CD8-positive, alpha-beta memory T cell (primary cell): Measurements from ENCODE around the gene GDI1. TPM values are rescaled to one million over a fixed set of nuclear protein-coding genes. Genes with fewer than 3 reads are reported as not detected.
A peak's percentile ranks its signal among the peaks of the same experiment; 100 is the strongest.

ENCODE experiments used
- CTCF ChIA-PET: fragments of 350-600 bp; sonication (Branson Sonifier 250); formaldehyde crosslinking; loops from one replicate; lab custom pipeline; 2021; ENCODE audit warnings: antibody characterized with exemption; lab: Charles Lee
- POLR2A ChIA-PET: fragments of 350-600 bp; sonication (Branson Sonifier 250); formaldehyde crosslinking; loops from one replicate; lab custom pipeline; 2021; ENCODE audit warnings: antibody characterized with exemption; lab: Charles Lee
- DNase-seq, 5 donors: peaks; one replicate each; pipeline versions ENCODE4 v3.0.0 to v3.0.0-alpha.2; 2020 to 2022; ENCODE audit warnings: mixed read lengths in 1 of 5
- H3K27ac ChIP-seq: one replicate; pipeline ENCODE4 v1.7.0; 2013; ENCODE audit warnings: low read depth, mild to moderate bottlenecking, low read length, moderate library complexity
- H3K27me3 ChIP-seq: 2 replicates; pipeline ENCODE4 v1.7.0; 2013; ENCODE audit warnings: low read length, mild to moderate bottlenecking; ENCODE audit not compliant: insufficient read depth, poor library complexity, severe bottlenecking
- H3K36me3 ChIP-seq: 2 replicates; pipeline ENCODE4 v1.7.0; 2013; ENCODE audit warnings: mild to moderate bottlenecking, low read length, moderate library complexity; ENCODE audit not compliant: insufficient read depth
- H3K4me1 ChIP-seq: 2 replicates; pipeline ENCODE4 v1.7.0; 2013; ENCODE audit warnings: mild to moderate bottlenecking, low read length, moderate library complexity; ENCODE audit not compliant: insufficient read depth
- H3K4me3 ChIP-seq: 2 replicates; pipeline ENCODE4 v1.7.0; 2013; ENCODE audit warnings: mild to moderate bottlenecking, low read length
- H3K9me3 ChIP-seq: 2 replicates; pipeline ENCODE4 v1.7.0; 2013; ENCODE audit warnings: mild to moderate bottlenecking, low read length
- H3K27ac Mint-ChIP-seq, 8 donors: one replicate each; pipeline ENCODE4 v1.8.0; 2020 to 2021; ENCODE audit warnings: mixed read lengths in 8 of 8, mild to moderate bottlenecking in 6 of 8, inconsistent platforms in 3 of 8, moderate library complexity in 3 of 8
- H3K27me3 Mint-ChIP-seq, 2 donors: one replicate each; pipeline ENCODE4 v1.8.0; 2020 to 2021; ENCODE audit warnings: mixed read lengths in 2 of 2, mild to moderate bottlenecking in 1 of 2, moderate library complexity in 1 of 2
- H3K36me3 Mint-ChIP-seq, 3 donors: one replicate each; pipeline ENCODE4 v1.8.0; 2020 to 2021; ENCODE audit warnings: mixed read lengths in 3 of 3, inconsistent platforms in 1 of 3, mild to moderate bottlenecking in 1 of 3
- H3K4me1 Mint-ChIP-seq, 3 donors: one replicate each; pipeline ENCODE4 v1.8.0; 2020 to 2021; ENCODE audit warnings: mixed read lengths in 3 of 3, inconsistent platforms in 1 of 3, mild to moderate bottlenecking in 1 of 3
- H3K4me3 Mint-ChIP-seq, 7 donors: one replicate each; pipeline ENCODE4 v1.8.0; 2020 to 2021; ENCODE audit warnings: mixed read lengths in 7 of 7, mild to moderate bottlenecking in 6 of 7, moderate library complexity in 4 of 7, inconsistent platforms in 2 of 7
- H3K9me3 Mint-ChIP-seq, 5 donors: one replicate each; pipeline ENCODE4 v1.8.0; 2020 to 2022; ENCODE audit warnings: mixed read lengths in 5 of 5, mild to moderate bottlenecking in 3 of 5, moderate library complexity in 2 of 5, inconsistent platforms in 1 of 5
- polyA plus RNA-seq: library from polyadenylated mRNA; unstranded; fragments of 300-500 nt; fragmentation: Illumina TruSeq; gene quantifications from one replicate; pipeline ENCODE4 v1.2.3, GENCODE V29; 2021
- total RNA-seq, 2 experiments: library from RNA; stranded (reverse); gene quantifications; one replicate each; pipeline ENCODE4 v1.2.3, GENCODE V29; 2021

GDI1 gene
- total and polyA plus RNA-seq, 3 experiments from 2014 or later: 49.1 to 113 (median 107) TPM

- peak overlapping the region; percentile 13 to 89 (median 66) for H3K4me3 Mint-ChIP-seq
- peaks cover 12 to 43% (median 26%) of the 10 kb centered on the region in 3 donors for H3K4me1 Mint-ChIP-seq
- H3K9me3 ChIP-seq: no peaks in the 10 kb centered on the region
- H3K4me3 ChIP-seq: peak overlapping the region; percentile 34
- H3K27me3 Mint-ChIP-seq: peaks cover 0 to 12% of the 10 kb centered on the region in 2 donors
- H3K27ac Mint-ChIP-seq: peak overlapping the region in 7 of 8 donors; percentile 23 to 89 (median 68)
- ChIA-PET POLR2A (interaction anchor here (0.6 to 2.2 kb wide), 3 partner anchors 12 to 87 kb away, joined by 3 to 15 read pairs (median 3); partner anchors contain the start of gene RPL10), CTCF (interaction anchor here (0.8 to 1.3 kb wide), 2 partner anchors 28 to 49 kb away, joined by 3 read pairs; partner anchors contain the start of gene PLXNA3)
- no peaks in the 10 kb centered on the region for H3K36me3 ChIP-seq
- H3K27me3 ChIP-seq: no peaks in the 10 kb centered on the region
- H3K4me1 ChIP-seq: peaks cover 19% of the 10 kb centered on the region
- H3K27ac ChIP-seq: peak overlapping the region; percentile 70
- H3K9me3 Mint-ChIP-seq: no peaks in the 10 kb centered on the region
- no peak for DNase-seq
- H3K36me3 Mint-ChIP-seq: peaks cover 0 to 26% (median 4%) of the 10 kb centered on the region in 3 donors
These were observed 48.4 kb downstream of the GDI1 start for GRCh38 chrX:154485150-154486051.

- H3K36me3 ChIP-seq: no peaks in the 10 kb centered on the region
- peak overlapping the region; percentile 70 for H3K27ac ChIP-seq
- H3K27me3 ChIP-seq: no peaks in the 10 kb centered on the region
- ChIA-PET CTCF (interaction anchor here (0.8 kb wide), 1 partner anchor 49 kb away, joined by 3 read pairs; no protein-coding TSS in a partner anchor), POLR2A (interaction anchor here (0.6 to 2.2 kb wide), 4 partner anchors 11 to 492 kb away, joined by 3 to 15 read pairs (median 6); partner anchors contain the start of gene RPL10)
- peak overlapping the region in 3 of 7 donors; percentile 18 to 26 (median 23) for H3K4me3 Mint-ChIP-seq
- peaks cover 19% of the 10 kb centered on the region for H3K4me1 ChIP-seq
- peak overlapping the region; percentile 34 for H3K4me3 ChIP-seq
- peak overlapping the region in 1 of 8 donors; percentile 23 for H3K27ac Mint-ChIP-seq
- peaks cover 0 to 29% (median 4%) of the 10 kb centered on the region in 3 donors for H3K36me3 Mint-ChIP-seq
- H3K4me1 Mint-ChIP-seq: peaks cover 12 to 45% (median 26%) of the 10 kb centered on the region in 3 donors
- DNase-seq: peak; percentile 22 to 61 (median 36)
- H3K27me3 Mint-ChIP-seq: peaks cover 0 to 12% of the 10 kb centered on the region in 2 donors
- H3K9me3 Mint-ChIP-seq: no peaks in the 10 kb centered on the region
- no peaks in the 10 kb centered on the region for H3K9me3 ChIP-seq
These were observed 49.1 kb downstream of the GDI1 start for GRCh38 chrX:154486052-154486395.

- CTCF ChIA-PET: no interaction called here
- peak within 1 kb of the TSS; percentile 34 for H3K4me3 ChIP-seq
These were observed 49.6 kb downstream of the GDI1 start, which contains the start of gene UBL4A for GRCh38 chrX:154486396-154487207. Gene UBL4A (minus strand): TSS chrX:154486615. CDS start chrX:154486584, 31 bp downstream.

GRCh38 chrX:154487518-154488290, 50.8 kb downstream of the GDI1 start:
- Mint-ChIP-seq H3K4me3 (peak overlapping the region; percentile 66 to 84 (median 80)), H3K27ac (peak overlapping the region in 6 of 8 donors; percentile 80 to 96 (median 89)), H3K4me1 (peaks cover 12 to 46% (median 19%) of the 10 kb centered on the region in 3 donors), H3K27me3 (peaks cover 0 to 5% of the 10 kb centered on the region in 2 donors), H3K36me3 (peaks cover 0 to 29% (median 4%) of the 10 kb centered on the region in 3 donors), H3K9me3 (no peaks in the 10 kb centered on the region)
- ChIA-PET POLR2A (interaction anchor here (1.0 to 2.2 kb wide), 5 partner anchors 29 to 89 kb away, joined by 3 to 15 read pairs (median 3); partner anchors contain the start of gene RPL10), CTCF (no interaction called here)
- Histone ChIP-seq H3K36me3 (no peaks in the 10 kb centered on the region), H3K4me3 (no peak overlapping the region), H3K9me3 (no peaks in the 10 kb centered on the region), H3K27ac (no peak overlapping the region), H3K4me1 (peaks cover 19% of the 10 kb centered on the region), H3K27me3 (no peaks in the 10 kb centered on the region)
- DNase-seq: no peak

More at GRCh38 chrX:154486396-154487207, 49.6 kb downstream of the GDI1 start, which contains the start of gene UBL4A:
- no peaks in the 10 kb centered on the region for H3K27me3 ChIP-seq
- no peaks in the 10 kb centered on the region for H3K9me3 ChIP-seq
- H3K36me3 Mint-ChIP-seq: peaks cover 0 to 29% (median 4%) of the 10 kb centered on the region in 3 donors
- H3K4me3 Mint-ChIP-seq: peak within 1 kb of the TSS; percentile 66 to 89 (median 80)
- peaks cover 12 to 46% (median 24%) of the 10 kb centered on the region in 3 donors for H3K4me1 Mint-ChIP-seq
- H3K36me3 ChIP-seq: no peaks in the 10 kb centered on the region
- H3K27ac Mint-ChIP-seq: peak within 1 kb of the TSS; percentile 67 to 96 (median 89)
- peaks cover 0 to 11% of the 10 kb centered on the region in 2 donors for H3K27me3 Mint-ChIP-seq
- H3K4me1 ChIP-seq: peaks cover 19% of the 10 kb centered on the region
- H3K9me3 Mint-ChIP-seq: no peaks in the 10 kb centered on the region
- POLR2A ChIA-PET: interaction anchor here (0.6 to 2.2 kb wide), 5 partner anchors 28 to 493 kb away, joined by 3 to 15 read pairs (median 3); partner anchors contain the start of gene RPL10
- H3K27ac ChIP-seq: peak within 1 kb of the TSS; percentile 70
- DNase-seq: peak; percentile 48 to 68 (median 56)

GRCh38 chrX:154488336-154489075, 51.6 kb downstream of the GDI1 start:
- Mint-ChIP-seq H3K27ac (peak overlapping the region in 5 of 8 donors; percentile 29 to 96 (median 92)), H3K9me3 (no peaks in the 10 kb centered on the region), H3K4me1 (peaks cover 12 to 43% (median 17%) of the 10 kb centered on the region in 3 donors), H3K4me3 (peak overlapping the region; percentile 39 to 91 (median 86)), H3K27me3 (peaks cover 0 to under 1% of the 10 kb centered on the region in 2 donors), H3K36me3 (peaks cover 0 to 27% (median 4%) of the 10 kb centered on the region in 3 donors)
- Histone ChIP-seq H3K4me3 (no peak overlapping the region), H3K36me3 (no peaks in the 10 kb centered on the region), H3K4me1 (peaks cover 19% of the 10 kb centered on the region), H3K27ac (peak overlapping the region; percentile 67), H3K9me3 (no peaks in the 10 kb centered on the region), H3K27me3 (no peaks in the 10 kb centered on the region)
- CTCF ChIA-PET: interaction anchor here (2.4 kb wide), 1 partner anchor 90 kb away, joined by 10 read pairs; the partner anchor contains the start of gene RPL10
- POLR2A ChIA-PET: interaction anchor here (1.0 to 1.4 kb wide), 2 partner anchors 30 to 61 kb away, joined by 3 read pairs; no protein-coding TSS in a partner anchor
- DNase-seq: no peak

- ChIA-PET CTCF (interaction anchor here (1.2 to 2.4 kb wide), 2 partner anchors 46 to 90 kb away, joined by 3 to 10 read pairs; partner anchors contain the start of gene RPL10), POLR2A (interaction anchor here (0.8 to 2.5 kb wide), 5 partner anchors 11 to 563 kb away, joined by 3 to 16 read pairs (median 6); partner anchors contain the start of genes ARHGAP4, ATP6AP1, FAM3A and LAGE3)
- Histone ChIP-seq H3K9me3 (no peaks in the 10 kb centered on the region), H3K36me3 (no peaks in the 10 kb centered on the region), H3K4me1 (peaks cover 19% of the 10 kb centered on the region), H3K27me3 (no peaks in the 10 kb centered on the region), H3K4me3 (peak overlapping the region; percentile 66), H3K27ac (peak overlapping the region; percentile 67)
- H3K4me1 Mint-ChIP-seq: peaks cover 12 to 40% (median 17%) of the 10 kb centered on the region in 3 donors
- H3K36me3 Mint-ChIP-seq: peaks cover 0 to 27% (median 4%) of the 10 kb centered on the region in 3 donors
- no peaks in the 10 kb centered on the region for H3K9me3 Mint-ChIP-seq
- no peaks in the 10 kb centered on the region for H3K27me3 Mint-ChIP-seq
- peak overlapping the region; percentile 86 to 94 (median 89) for H3K4me3 Mint-ChIP-seq
- peak overlapping the region; percentile 66 to 96 (median 90) for H3K27ac Mint-ChIP-seq
- DNase-seq: no peak
These were observed 52.2 kb downstream of the GDI1 start for GRCh38 chrX:154489182-154489581.
